RCC 7860 (cell line): ENCODE results near the gene UQCRH.
"Not testable (repeated sequence)": the region's sequence is repeated elsewhere in the genome, so short reads cannot be mapped to it uniquely, and the experiment has no call there.

Experiments
- DNase-seq: peaks from one replicate; pipeline ENCODE4 v3.0.0-alpha.2; 2015; ENCODE audit warnings: low spot score
- FAIRE-seq: peaks from 2 replicates; lab custom pipeline; 2012; peaks lifted over from hg19 to GRCh38; lab: Jason Lieb, UNC

Gene UQCRH

DNA sequence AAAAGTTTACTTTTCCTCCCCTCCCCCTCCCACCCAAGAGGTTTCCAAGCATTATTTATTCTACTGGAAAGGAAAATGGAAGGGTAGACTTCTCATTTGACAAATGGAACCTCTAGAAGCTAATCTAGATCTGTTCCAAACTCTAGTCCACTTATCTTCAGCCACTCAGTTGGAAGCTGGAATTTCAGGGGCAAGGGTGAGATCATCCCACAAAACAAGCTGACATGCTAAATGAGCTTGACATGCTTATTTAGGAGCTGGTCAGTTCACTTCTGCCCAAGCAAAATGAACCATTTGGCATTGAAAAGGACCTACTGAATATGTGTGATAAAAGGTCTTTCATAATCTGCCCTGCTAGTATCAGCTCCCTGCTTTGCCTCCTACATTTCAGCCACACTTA is 5.1 kb upstream of the UQCRH start:
- FAIRE-seq (no peak), DNase-seq (no peak)

GRCh38 chr1:46300673-46301405 is 2.7 kb upstream of the UQCRH start:
- FAIRE-seq (no peak), DNase-seq (no peak)

GRCh38 chr1:46301406-46301807 is 2.1 kb upstream of the UQCRH start:
- DNase-seq (no peak), FAIRE-seq (no peak)

DNA sequence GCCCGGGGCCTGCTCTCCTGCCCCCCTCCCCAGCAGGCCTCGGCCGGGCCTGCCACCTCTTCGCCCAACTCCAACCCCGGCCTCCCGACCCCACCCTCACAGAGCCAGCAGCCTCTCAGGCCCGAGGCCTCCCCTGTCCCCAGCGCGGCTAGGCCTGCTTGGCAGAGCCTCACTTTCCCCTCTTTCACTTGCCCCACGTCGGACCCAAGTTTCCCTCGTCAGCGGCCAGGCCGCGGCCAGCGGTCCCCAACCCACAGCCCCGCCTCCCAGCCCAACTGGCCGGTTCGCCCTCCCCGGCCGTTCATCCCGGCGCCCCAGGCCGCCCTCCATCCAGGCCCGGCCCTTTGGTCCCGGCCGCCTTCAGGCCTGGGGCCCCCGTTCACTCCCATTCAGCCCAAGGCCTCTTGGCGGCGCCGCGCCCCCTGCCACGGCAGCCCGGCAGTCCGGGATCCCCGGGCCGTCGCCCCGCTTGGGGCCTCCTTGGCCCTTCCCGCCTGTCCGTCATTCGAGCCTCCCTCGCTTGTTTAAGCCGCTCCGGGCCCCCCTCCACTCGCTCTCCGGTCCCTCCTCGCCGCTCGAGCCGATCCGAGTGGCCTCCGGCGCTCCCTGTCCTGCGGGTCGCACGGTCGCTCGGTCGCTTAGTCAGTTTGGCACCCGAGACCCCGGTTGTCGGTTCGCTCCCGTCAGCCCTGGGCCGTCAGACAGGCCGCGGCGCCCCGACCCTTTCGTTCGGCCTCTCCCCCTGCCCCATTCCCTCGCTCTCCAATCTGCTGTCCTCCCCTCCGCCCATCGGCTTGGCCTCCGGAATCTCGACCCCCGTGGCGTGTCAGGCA is 1.5 kb upstream of the UQCRH start:
- no peak for DNase-seq
- FAIRE-seq: no peak

GRCh38 chr1:46302641-46303037 is 859 bp upstream of the UQCRH start:
- no peak for FAIRE-seq
- DNase-seq: no peak

- FAIRE-seq: no peak
- DNase-seq: no peak
Measured at GRCh38 chr1:46303872-46304326, 401 bp downstream of the UQCRH start.

GRCh38 chr1:46306159-46306530 is 2.6 kb downstream of the UQCRH start:
- FAIRE-seq (no peak), DNase-seq (no peak)

GRCh38 chr1:46309401-46310159 is 6.1 kb downstream of the UQCRH start:
- DNase-seq: no peak

DNA sequence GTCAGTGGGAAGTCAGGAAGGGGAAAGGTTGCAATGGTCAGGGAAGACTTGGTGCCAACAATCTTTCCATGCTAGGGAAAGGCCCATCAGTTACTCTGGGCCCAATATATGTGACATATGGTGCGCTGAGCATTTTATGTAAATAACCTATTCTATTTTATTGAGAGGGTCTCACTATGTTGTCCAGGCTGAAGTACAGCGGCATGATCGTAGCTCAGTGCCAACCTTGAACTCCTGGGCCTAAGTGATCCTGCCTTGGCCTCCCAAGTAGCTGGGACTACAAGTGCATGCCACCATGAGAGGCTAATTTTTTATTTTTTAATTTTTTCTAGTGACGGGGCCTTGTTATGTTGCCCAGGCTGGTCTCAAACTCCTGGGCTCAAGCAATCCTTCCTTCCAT is 6.8 kb downstream of the UQCRH start:
- FAIRE-seq (no peak), DNase-seq (no peak)

More at GRCh38 chr1:46309401-46310159, 6.1 kb downstream of the UQCRH start:
- FAIRE-seq: no peak

GRCh38 chr1:46315669-46316403 is 12.3 kb downstream of the UQCRH start:
- peak; percentile 31 for DNase-seq
- no peak for FAIRE-seq

GRCh38 chr1:46317323-46317722 is 13.8 kb downstream of the UQCRH start:
- no peak for FAIRE-seq
- no peak for DNase-seq

- FAIRE-seq, DNase-seq: not testable (repeated sequence)
Measured at GRCh38 chr1:46319301-46319700, 15.8 kb downstream of the UQCRH start.

DNA sequence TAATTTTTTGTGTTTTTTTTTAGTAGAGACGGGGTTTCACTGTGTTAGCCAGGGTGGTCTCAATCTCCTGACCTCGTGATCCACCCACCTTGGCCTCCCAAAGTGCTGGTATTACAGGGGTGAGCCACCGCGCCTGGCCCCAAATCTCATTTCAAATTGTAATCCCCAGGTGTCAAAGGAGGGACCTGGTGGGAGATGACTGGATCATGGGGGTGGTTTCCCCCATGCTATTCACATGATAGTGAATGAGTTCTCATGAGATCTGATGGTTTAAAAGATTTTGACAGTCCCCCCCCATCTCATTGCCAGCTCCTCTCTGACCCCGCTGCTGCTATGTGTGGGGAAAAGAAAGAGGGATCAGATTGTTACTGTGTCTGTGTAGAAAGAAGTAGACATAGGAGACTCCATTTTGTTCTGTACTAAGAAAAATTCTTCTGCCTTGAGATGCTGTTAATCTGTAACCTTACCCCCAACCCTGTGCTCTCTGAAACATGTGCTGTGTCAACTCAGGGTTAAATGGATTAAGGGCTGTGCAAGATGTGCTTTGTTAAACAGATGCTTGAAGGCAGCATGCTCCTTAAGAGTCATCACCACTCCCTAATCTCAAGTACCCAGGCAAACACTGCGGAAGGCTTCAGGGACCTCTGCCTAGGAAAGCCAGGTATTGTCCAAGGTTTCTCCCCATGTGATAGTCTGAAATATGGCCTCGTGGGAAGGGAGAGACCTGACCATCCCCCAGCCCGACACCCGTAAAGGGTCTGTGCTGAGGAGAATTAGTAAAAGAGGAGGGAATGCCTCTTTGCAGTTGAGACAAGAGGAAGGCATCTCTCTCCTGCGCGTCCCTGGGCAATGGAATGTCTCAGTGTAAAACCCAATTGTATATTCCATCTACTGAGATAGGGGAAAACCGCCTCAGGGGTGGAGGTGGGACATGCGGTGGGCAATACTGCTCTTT is 16.7 kb downstream of the UQCRH start:
- DNase-seq, FAIRE-seq: not testable (repeated sequence)

- FAIRE-seq: not testable (repeated sequence)
Measured at GRCh38 chr1:46322191-46322590, 18.7 kb downstream of the UQCRH start.

GRCh38 chr1:46325285-46326076 is 22.0 kb downstream of the UQCRH start:
- FAIRE-seq: peak; percentile 90
- DNase-seq: not testable (repeated sequence)

More at GRCh38 chr1:46322191-46322590, 18.7 kb downstream of the UQCRH start:
- not testable (repeated sequence) for DNase-seq

- FAIRE-seq, DNase-seq: not testable (repeated sequence)
Measured at GRCh38 chr1:46328182-46328581, 24.7 kb downstream of the UQCRH start.

- FAIRE-seq, DNase-seq: not testable (repeated sequence)
Measured at GRCh38 chr1:46329807-46330206, 26.3 kb downstream of the UQCRH start.

DNA sequence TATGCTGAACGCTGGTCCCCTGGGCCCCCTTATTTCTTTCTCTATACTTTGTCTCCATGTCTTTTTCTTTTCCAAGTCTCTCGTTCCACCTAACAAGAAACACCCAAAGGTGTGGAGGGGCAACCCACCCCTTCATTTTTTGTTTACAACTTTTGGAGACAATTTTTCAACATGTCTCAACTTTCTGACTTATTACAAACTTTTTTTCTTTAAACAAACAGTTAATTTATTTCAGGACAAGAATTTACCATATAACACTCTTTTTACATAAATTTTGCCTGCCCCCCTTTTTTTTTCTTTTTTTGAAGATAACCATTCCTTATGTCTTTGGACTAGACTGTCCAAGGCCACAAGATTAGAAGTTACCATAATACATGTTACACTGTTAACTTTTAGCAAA is 26.9 kb downstream of the UQCRH start:
- DNase-seq, FAIRE-seq: not testable (repeated sequence)
